ENCODE measurements around the gene DEPDC5.

DNA sequence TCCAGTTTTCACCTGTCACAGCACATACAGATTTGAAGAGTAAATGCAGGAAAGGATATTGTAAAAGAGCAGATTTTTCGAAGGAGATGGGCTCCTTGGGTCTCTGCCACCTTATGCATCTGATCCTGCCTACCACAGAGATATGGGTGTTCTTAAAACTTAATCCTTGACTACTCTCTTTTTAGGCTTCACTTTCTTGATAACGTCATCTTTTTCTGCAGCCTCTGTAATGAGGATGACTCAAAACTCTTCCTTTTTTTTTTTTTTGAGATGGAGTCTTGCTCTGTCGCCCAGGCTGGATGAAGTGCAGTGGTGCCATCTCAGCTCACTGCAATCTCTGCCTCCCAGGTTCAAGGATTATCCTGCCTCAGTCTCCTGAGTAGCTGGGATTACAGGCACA lies 11.7 kb upstream of the DEPDC5 start:
- TF ChIP-seq, protein P1, sequence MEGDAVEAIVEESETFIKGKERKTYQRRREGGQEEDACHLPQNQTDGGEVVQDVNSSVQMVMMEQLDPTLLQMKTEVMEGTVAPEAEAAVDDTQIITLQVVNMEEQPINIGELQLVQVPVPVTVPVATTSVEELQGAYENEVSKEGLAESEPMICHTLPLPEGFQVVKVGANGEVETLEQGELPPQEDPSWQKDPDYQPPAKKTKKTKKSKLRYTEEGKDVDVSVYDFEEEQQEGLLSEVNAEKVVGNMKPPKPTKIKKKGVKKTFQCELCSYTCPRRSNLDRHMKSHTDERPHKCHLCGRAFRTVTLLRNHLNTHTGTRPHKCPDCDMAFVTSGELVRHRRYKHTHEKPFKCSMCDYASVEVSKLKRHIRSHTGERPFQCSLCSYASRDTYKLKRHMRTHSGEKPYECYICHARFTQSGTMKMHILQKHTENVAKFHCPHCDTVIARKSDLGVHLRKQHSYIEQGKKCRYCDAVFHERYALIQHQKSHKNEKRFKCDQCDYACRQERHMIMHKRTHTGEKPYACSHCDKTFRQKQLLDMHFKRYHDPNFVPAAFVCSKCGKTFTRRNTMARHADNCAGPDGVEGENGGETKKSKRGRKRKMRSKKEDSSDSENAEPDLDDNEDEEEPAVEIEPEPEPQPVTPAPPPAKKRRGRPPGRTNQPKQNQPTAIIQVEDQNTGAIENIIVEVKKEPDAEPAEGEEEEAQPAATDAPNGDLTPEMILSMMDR (IDR thresholded peaks at IDR 0.05; ENCODE audit: borderline replicate concordance, extremely low read depth, low read length, poor library complexity, severe bottlenecking) = no peak
- no peak for TF ChIP-seq EZH2 (IDR thresholded peaks at IDR 0.05; ENCODE audit: borderline replicate concordance, low read depth, low read length, severe bottlenecking)

Data from DND-41 (cell line).